Liver (tissue), 3 donors: ENCODE measurements around the gene PTPN9.

Source experiments
- CTCF ChIP-seq: fragments of 150-350 bp; IDR thresholded peaks from 2 replicates; pipeline ENCODE4 v1.5.1; 2017; ENCODE audit warnings: improper control_type of control experiment, low read depth, low read length; ENCODE audit not compliant: missing input control
- FOXA1 ChIP-seq: IDR thresholded peaks from 2 replicates; pipeline ENCODE4 v1.6.1; 2016; ENCODE audit warnings: antibody characterized with exemption
- MAX ChIP-seq: IDR thresholded peaks from 2 replicates; pipeline ENCODE4 v1.6.1; 2016; ENCODE audit warnings: antibody characterized with exemption
- SP1 ChIP-seq: IDR thresholded peaks from 2 replicates; pipeline ENCODE4 v1.6.1; 2018; ENCODE audit warnings: antibody characterized with exemption, mild to moderate bottlenecking
- donor health status: healthy.
- donor health status: healthy.

- no peak for TF ChIP-seq CTCF
- TF ChIP-seq MAX, result no peak
- TF ChIP-seq SP1, result no peak
- no peak for TF ChIP-seq FOXA1
These were observed 95.2 kb downstream of the PTPN9 start for GRCh38 chr15:75483961-75484360.
